Left colon (tissue), 2 donors: ENCODE results near the gene EMID1. TPM values are rescaled to one million over a fixed set of nuclear protein-coding genes. Genes with fewer than 3 reads are reported as not detected.
"Not testable (repeated sequence)": the region's sequence is repeated elsewhere in the genome, so short reads cannot be mapped to it uniquely, and the experiment has no call there.

Experiments used
- ATAC-seq: fragments of 200-7000 bp; cut with Tn5 transposase; one replicate; pipeline ENCODE4 v1.9.1; 2020; ENCODE audit warnings: mild to moderate bottlenecking, moderate library complexity
- DNase-seq, 2 donors: peaks; one replicate each; pipeline ENCODE4 v3.0.0-alpha.2; 2020
- intact Hi-C, 2 donors: fragments of 100-400 bp; cut with DNase I in 1 of 2; cut with micrococcal nuclease in 1 of 2; formaldehyde crosslinking; loops; one replicate each; pipeline versions ENCODE4 v1.11.2 to v1.14.0; 2022; cut with DNase I, micrococcal nuclease
- total RNA-seq, 2 donors: library from RNA; stranded (reverse); fragmentation: NEBNext Ultra II Directional; extraction: Animal tissue kit (Norgen Biotek cat#: 25700); gene quantifications; one replicate each; pipeline ENCODE4 v1.2.1, GENCODE V29; 2021
- donor health status: DM: no; HTN: no; CAD: no.
- donor health status: DM: yes; HTN: yes; CAD: no.

The EMID1 gene
- total RNA-seq, 2 donors from 2014 or later, result 1.2 to 4.9 TPM

- intact Hi-C loops, result no loop called here
- DNase-seq (no peak), ATAC-seq (no peak)
Measured at GRCh38 chr22:29207562-29208501, 2.1 kb downstream of the EMID1 start.

- intact Hi-C loops, result no loop called here
- ATAC-seq, result no peak
- DNase-seq, result no peak
Measured at GRCh38 chr22:29208502-29208862, 2.8 kb downstream of the EMID1 start.

- peak in 1 of 2 donors; percentile 31 for DNase-seq
- intact Hi-C loops, result no loop called here
- no peak for ATAC-seq
Measured at GRCh38 chr22:29208879-29209623, 3.4 kb downstream of the EMID1 start.

GRCh38 chr22:29209624-29209929 lies 3.9 kb downstream of the EMID1 start:
- no peak for DNase-seq
- intact Hi-C loops, result no loop called here
- no peak for ATAC-seq

DNA sequence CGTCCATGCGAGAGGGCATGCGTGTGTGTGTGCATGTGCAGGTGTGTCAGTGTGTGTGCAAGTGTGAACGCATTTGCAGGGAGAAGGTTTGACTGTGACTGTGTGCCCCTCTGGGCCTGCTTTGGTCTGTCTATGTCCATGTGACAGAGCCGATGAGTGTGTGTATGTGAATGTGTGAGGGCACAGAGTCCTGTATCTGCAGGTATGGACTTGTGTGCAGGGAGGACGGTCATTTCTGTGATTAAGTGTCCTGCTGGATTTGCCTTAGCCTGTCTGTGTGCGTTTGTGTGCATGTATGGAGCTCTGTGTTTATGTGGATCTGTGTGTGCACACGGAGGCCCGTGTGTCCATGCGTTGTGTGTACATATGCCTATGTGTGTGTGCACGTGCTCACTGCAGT lies 5.4 kb downstream of the EMID1 start:
- intact Hi-C loops, result no loop called here
- DNase-seq, result no peak
- no peak for ATAC-seq

GRCh38 chr22:29211466-29211865 lies 5.8 kb downstream of the EMID1 start:
- intact Hi-C loops, result no loop called here
- DNase-seq (no peak), ATAC-seq (no peak)

- intact Hi-C loops, result no loop called here
- ATAC-seq (no peak), DNase-seq (no peak)
Measured at GRCh38 chr22:29212743-29213142, 7.0 kb downstream of the EMID1 start.

DNA sequence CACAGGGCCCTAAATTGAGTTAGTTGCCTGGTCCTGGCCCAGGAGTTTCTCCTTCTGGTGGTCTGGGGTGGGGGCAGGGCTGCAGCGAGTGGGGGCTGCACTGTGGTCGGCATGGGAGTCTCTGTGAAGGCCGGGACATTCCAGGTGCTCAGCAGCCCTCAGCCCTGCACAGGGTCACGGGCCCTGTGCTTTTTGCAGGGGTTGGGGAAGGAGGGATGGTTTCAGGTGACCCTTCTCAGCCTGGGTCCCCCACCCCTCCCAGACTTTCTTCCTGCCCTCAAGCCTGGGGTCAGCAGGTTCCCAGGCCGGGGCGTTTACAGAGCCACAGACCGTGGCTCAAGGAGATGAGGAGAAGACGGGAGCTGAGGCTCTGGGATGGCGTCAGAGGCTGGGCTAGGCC lies 7.8 kb downstream of the EMID1 start:
- no peak for DNase-seq
- ATAC-seq, result no peak
- intact Hi-C loops, result no loop called here

DNA sequence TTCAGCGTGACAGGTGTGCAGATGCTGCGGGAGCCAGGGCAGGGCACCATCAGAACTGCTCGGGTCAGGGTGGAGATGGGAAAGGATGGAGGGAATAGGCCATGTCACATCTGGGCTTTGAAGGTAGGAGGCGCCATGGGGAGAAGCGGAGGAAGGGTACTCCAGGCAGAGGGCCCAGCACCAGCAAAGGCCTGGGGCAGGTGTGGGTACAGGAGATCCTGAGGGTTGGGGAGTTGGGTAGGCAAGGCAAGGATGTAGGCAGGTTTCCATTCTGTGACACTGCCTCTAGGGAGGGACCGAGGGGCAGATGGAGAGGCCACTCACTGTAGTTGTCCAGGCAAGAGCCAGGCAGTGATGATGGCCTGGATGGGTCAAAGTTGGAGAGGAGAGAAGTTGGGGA lies 8.5 kb downstream of the EMID1 start:
- DNase-seq, result no peak
- intact Hi-C loops, result no loop called here
- no peak for ATAC-seq

- intact Hi-C loops, result no loop called here
- ATAC-seq (no peak), DNase-seq (no peak)
Measured at GRCh38 chr22:29215012-29215860, 9.5 kb downstream of the EMID1 start.

DNA sequence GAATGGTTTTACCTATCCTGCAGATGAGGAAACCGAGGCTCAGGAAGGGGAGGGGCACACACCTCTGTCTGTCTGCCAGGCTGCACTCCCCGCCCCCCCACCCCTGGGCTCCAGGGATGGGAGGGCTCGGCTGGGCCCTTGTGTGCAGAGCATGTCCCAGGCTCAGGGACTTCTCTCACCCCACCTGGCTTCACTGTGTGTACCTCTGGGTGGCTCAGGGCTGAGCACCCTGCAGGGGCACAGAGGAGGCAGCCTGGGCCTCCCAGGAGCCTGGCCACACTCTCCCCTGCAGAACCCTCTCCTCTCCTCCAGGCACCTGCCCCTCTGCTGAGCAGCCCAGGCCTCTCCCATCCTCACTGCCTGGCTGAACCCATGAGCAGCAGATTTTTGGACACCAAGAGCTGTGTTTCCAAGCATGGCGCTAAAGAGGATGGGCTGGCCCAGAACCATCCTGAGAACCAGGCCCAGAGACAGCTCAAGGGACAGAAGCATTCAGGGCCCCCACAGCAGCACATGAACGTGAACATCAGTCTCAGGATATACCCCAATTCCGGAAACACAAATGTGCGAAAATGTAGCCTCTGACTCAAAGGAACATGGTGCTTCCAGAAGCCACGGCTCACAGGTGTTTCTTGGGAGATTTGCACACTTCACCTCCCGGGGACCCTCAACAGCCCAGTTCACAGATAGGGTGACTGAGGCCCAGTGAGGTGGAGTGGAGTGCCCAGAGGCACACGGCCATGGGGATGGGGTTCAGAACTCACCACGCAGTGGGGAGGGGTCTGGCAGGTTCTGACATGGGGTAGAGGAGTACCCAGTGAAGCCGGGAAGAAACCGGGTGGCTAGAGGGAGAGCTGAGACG lies 10.5 kb downstream of the EMID1 start:
- ATAC-seq, result no peak
- intact Hi-C loops, result no loop called here
- no peak for DNase-seq

GRCh38 chr22:29216873-29217666 lies 11.4 kb downstream of the EMID1 start:
- DNase-seq (no peak), ATAC-seq (no peak)
- intact Hi-C loops, result no loop called here

DNA sequence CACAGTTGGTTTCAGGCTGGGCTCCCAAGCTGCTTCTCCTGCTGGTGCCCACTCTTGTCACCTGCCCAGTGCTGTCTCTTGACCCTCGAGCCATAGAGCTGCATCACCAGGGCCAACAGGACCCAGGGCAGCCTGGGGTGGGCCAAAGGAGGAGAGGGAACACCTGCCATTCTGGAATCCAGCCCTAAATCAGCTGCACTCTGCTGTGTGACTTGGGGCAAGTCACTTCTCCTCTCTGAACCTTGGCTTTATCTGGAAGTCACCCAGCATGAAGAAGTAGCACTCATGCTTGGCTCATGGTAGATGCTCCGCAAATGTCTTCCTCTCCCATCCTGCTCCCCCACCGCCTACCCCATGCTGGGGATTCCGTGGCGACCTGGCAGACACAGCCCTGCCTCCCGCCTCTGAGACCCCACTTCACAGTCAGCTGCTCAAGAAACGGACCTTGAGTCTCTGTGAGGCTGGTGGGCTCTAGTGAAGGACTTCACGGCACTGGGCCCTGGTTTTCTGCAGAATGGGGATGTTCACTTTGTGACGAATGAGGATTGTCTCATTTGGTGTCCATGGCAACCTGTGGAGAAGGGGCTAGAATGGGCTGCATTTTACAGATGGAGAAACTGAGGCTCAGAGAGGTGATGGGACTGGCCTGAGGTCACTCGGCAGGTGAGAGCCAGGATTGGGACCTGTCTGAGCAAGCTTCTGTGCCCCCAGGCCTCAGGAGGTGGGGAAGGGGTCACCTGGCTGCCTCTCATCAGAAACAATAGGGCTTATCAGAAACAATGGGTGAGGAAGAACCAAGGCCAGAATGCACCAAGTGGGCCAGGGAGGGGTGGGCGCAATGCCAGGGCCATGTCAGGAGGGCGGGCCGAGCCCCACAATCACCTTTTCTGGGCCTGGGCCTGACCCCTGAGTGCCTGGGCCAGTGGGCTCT lies 12.4 kb downstream of the EMID1 start:
- intact Hi-C loops, result no loop called here
- ATAC-seq (no peak), DNase-seq (no peak)

- ATAC-seq, result no peak
- intact Hi-C loops, result no loop called here
Measured at GRCh38 chr22:29218758-29219408, 13.2 kb downstream of the EMID1 start.

GRCh38 chr22:29219409-29219782 lies 13.7 kb downstream of the EMID1 start:
- intact Hi-C loops, DNase-seq, ATAC-seq: not testable (repeated sequence)

More at GRCh38 chr22:29218758-29219408, 13.2 kb downstream of the EMID1 start:
- no peak for DNase-seq
